ENCODE data around the gene WASL.
"Not testable (repeated sequence)": the region's sequence is repeated elsewhere in the genome, so short reads cannot be mapped to it uniquely, and the experiment has no call there.

Gene WASL

DNA sequence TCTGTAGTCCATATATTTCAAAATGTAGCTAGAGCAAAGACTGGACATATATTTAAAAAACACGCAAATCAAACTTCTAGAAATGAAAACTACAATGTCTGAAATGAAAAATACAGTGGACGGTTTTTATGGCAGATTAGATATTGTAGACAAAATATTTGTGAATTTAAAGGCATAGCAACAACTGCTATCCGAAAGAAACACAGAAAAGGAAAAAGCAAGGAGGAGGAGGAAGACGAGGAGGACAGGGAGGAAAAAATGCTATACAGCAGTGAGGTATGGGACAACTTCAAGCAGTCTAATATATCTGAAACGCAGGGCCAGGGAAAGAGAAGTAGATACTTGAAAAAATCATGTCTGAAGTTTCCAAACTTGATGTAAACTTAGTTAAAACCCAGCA lies 13.3 kb downstream of the WASL start:
- no peak for DNase-seq (ENCODE audit: low read depth in 2 of 3, low spot score in 1 of 3)

DNA sequence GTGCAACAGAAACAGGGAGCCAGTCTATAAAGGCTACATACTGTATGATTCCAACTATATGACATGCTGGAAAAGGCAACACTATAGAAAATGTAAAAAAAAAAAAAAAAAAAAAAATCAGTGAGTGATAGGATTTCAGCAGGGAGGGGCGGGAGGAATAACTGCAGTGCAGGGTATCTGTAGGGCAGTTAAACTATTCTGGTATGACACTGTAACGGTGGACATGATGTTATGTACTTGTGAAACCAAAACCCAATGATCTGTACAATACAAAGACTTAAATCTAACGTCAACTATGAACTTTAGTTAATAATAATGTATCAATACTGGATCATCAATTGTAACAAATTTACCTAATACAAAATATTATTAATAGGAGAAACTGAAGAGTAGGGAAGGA lies 14.3 kb downstream of the WASL start:
- DNase-seq (ENCODE audit: low read depth in 2 of 3, low spot score in 1 of 3), result no peak

- no peak for DNase-seq (ENCODE audit: low read depth in 2 of 3, low spot score in 1 of 3)
These were observed 16.3 kb downstream of the WASL start for GRCh38 chr7:123732413-123733091.

- DNase-seq (ENCODE audit: low read depth in 2 of 3, low spot score in 1 of 3), result no peak
These were observed 19.6 kb downstream of the WASL start for GRCh38 chr7:123729218-123729578.

DNA sequence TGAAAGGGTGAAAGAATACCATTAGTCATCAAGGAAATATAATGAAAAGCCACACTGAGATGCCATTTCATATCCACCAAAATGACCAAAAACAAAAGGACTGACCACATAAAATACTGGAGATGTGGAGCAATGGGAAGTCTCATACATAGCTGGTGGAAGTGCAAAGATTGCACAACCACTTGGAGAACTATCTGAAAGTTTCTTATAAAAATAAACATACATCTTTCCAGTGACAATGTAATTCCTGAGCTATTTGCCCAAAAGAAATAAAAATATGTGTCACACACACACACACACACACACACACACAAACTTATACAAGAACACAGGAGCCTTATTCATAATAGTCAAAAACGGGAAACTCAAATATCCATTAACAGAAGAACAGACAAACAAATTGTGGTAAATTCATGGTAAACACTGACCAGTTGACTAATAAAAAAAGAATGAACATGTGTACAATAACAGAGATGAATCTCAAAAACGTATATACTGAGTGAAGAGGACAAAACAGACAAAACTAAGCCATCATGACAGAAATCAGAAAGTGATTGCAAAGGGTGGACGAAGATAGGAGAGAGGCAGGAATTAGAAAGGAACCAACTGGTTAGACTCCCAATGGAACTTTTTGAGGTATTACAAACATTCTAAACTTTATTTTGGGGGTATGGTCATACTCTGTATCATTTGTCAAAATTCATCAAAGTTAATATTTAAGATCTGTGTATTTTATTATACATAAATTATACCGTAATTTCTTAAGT lies 21.5 kb downstream of the WASL start:
- DNase-seq (ENCODE audit: low read depth in 2 of 3, low spot score in 1 of 3), result no peak

DNA sequence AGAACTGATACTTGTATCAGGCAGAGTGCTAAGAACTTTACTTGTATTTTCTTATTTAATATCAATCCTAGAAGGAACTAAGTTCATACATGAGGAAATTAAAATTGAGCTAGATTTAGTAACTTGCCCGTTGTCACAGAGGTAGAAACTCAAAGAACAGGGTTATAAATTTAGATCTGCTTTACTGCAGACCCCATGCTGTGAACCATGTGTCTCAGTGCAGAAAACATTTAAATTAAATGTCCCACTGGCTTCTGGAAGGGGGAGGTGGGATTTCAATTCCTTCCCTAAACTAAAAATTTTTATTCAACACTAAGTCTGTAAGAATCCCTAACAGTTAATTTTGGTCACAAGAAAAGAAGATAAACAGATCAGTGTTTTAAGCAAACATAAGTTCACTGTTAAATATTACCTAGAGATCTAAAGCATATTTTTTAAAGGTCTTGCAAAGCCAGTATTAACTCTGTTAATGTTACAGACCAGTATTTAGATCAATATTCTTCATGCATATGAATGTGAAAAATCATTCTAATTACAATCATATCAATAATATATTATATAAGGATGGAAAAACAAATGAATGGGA lies 23.1 kb downstream of the WASL start:
- DNase-seq (ENCODE audit: low read depth in 2 of 3, low spot score in 1 of 3), result no peak

GRCh38 chr7:123724817-123725253 lies 24.0 kb downstream of the WASL start:
- DNase-seq (ENCODE audit: low read depth in 2 of 3, low spot score in 1 of 3), result no peak

- DNase-seq (ENCODE audit: low read depth in 2 of 3, low spot score in 1 of 3), result no peak
These were observed 24.9 kb downstream of the WASL start for GRCh38 chr7:123723913-123724312.

DNA sequence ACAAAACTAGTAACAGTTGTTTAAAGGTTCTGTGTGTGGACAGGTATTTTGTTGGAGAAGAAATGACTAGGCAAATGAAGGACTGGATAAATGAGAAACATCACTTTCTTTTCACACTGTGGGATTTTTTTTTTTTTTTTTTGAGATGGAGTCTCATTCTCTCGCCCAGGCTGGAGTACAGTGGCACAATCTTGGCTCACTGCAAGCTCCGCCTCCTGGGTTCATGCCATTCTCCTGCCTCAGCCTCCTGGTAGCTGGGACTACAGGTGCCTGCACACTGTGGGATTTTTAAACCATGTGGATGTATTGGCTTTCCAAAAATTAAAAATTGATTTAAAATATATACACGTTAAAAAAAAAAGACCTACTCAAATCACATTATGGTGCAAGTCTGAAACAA lies 28.3 kb downstream of the WASL start:
- DNase-seq (ENCODE audit: low read depth in 2 of 3, low spot score in 1 of 3), result not testable (repeated sequence)

GRCh38 chr7:123719197-123719721 lies 29.5 kb downstream of the WASL start:
- no peak for DNase-seq (ENCODE audit: low read depth in 2 of 3, low spot score in 1 of 3)

DNA sequence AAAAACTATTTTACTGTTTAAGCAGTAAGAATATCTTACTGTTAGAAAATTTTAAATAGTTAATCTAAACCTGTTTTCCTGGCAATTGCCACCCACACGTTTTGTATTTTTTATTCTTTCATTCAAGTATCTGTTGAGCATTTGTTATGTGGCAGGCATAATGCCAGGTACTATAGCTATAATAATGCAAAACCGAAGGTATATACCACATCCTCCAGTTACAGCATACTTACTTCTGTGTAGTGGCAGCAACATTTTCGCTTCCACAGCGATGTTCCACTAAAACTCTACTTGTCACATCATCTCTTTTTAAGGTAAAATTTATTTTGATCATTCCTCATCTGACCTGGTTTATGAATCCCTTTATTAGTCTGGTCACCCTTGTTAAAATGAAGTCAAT lies 30.0 kb downstream of the WASL start:
- DNase-seq (ENCODE audit: low read depth in 2 of 3, low spot score in 1 of 3), result no peak

DNA sequence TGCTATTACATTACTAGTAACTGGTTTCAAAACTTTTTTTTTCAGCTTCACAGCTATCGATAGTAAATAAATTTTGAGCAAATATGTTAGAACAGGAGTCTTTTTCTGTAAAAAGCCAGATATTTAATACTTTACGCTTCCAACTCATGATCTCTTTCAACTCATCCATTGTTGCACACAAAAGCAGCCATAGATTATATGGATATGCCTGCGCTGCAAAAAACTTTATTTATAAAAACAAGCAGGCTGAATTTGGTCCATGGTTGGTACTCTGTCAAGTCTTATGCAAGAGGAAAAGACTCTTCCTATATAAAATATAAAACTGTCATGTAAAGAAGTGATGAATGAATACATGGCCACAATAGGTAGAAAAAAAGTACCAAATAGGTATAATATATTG lies 31.1 kb downstream of the WASL start:
- DNase-seq (ENCODE audit: low read depth in 2 of 3, low spot score in 1 of 3), result no peak

- no peak for DNase-seq (ENCODE audit: low read depth in 2 of 3, low spot score in 1 of 3)
These were observed 31.9 kb downstream of the WASL start for GRCh38 chr7:123716877-123717276.

GRCh38 chr7:123715799-123716198 lies 33.0 kb downstream of the WASL start:
- DNase-seq (ENCODE audit: low read depth in 2 of 3, low spot score in 1 of 3), result no peak

DNA sequence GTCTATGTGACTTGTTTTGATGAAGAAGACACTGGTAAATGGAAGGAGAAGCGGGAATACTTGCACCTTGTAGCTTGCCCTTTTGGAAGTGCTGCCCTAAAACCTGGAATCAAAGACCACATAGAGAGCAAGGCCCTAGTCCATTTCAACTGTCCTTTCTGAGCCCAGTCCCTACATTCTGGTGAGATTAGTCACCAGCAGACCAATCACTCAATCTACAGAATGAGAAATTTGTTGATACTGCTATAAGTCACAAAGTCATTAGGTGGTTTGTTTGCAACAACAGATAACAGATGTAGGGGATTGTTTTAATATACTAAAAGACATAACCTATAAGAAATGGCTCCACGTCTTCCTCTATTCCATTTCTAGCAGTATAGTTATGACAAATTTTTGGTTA lies 33.6 kb downstream of the WASL start:
- DNase-seq (ENCODE audit: low read depth in 2 of 3, low spot score in 1 of 3), result no peak

- DNase-seq (ENCODE audit: low read depth in 2 of 3, low spot score in 1 of 3), result no peak
These were observed 34.3 kb downstream of the WASL start for GRCh38 chr7:123714296-123715080.

GRCh38 chr7:123712619-123713018 lies 36.2 kb downstream of the WASL start:
- no peak for DNase-seq (ENCODE audit: low read depth in 2 of 3, low spot score in 1 of 3)

GRCh38 chr7:123711832-123712293 lies 36.9 kb downstream of the WASL start:
- DNase-seq (ENCODE audit: low read depth in 2 of 3, low spot score in 1 of 3), result no peak

- DNase-seq (ENCODE audit: low read depth in 2 of 3, low spot score in 1 of 3), result no peak
These were observed 38.1 kb downstream of the WASL start for GRCh38 chr7:123710683-123711082.

DNA sequence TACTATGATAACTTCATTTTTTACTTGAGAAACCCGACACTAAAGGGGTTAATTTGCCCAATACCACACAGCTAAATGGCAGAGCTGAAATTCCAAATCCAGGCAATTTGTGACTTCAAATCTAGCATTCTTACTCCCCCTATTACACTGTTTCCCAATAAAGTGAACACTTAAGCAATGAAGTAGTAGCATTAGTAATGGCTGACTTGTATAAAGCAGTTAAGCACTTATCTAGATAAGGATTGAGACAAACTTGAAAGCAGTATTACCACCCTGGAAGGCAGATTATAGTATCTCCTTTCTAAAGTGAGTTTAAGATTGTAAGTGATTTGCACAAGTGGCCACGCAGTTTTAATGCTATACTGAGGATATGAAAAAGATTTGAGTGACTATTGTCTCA lies 39.3 kb downstream of the WASL start:
- DNase-seq (ENCODE audit: low read depth in 2 of 3, low spot score in 1 of 3), result no peak

DNA sequence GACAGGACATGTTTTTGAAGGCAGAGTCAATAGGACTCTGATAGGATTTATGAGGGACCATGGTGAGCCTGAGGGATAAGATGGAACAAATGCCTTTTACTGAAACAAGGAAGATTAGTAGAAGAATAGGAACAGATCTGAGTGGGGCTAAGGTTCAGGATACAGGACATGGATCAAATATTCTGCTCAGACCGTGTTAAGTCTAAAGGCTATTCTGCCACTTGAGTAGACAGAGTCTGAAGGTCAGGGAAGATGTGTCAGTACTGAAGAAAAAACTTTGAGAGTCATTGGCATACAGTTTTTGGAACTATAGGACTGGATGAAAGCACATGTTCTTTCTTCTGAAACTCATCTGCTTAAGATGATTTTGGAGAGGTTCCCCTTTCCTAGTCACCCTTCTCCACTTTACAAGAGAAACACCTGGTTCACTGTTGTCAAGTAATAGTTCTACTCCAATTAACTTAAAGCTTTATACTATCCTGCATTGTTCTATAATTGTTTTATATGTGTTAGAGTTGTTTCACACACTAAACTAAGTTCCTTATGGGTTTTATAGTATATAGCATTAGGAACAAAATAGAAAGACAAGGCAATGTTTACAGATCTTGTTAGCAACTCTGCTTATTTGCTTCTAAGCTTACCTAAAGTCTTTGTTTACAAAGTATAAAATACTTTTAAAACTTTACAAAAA lies 43.4 kb downstream of the WASL start:
- DNase-seq (ENCODE audit: low read depth in 2 of 3, low spot score in 1 of 3), result no peak
